IMR-90 (cell line): Measurements from ENCODE around the gene NXPE3. TPM values are rescaled to one million over a fixed set of nuclear protein-coding genes. Genes with fewer than 3 reads are reported as not detected.

Experiments
- ATAC-seq: fragments of 200-7000 bp; cut with Tn5 transposase; 2 replicates; pipeline ENCODE4 v1.9.1; 2020; ENCODE audit warnings: low read depth, mild to moderate bottlenecking, moderate library complexity
- BruUV-seq: library from RNA; stranded (reverse); fragments of 400-500 nt; replicated peaks from 2 replicates; lab custom pipeline; 2021; lab: Mats Ljungman, UMichigan
- CTCF ChIA-PET: fragments of 300-600 bp; formaldehyde crosslinking; extraction: SDS; loops from one replicate; lab custom pipeline; 2021; ENCODE audit warnings: antibody characterized with exemption; lab: Yijun Ruan, JAX
- POLR2A ChIA-PET: fragments of 300-600 bp; sonication (Branson Sonifier 250); formaldehyde crosslinking; loops from one replicate; lab custom pipeline; 2022; ENCODE audit warnings: antibody characterized with exemption; ENCODE audit not compliant: unreplicated experiment; lab: Charles Lee
- DNase-seq: peaks from one replicate; pipeline ENCODE4 v3.0.0; 2013
- H2AFZ ChIP-seq: replicated peaks from 2 replicates; pipeline ENCODE3; 2013; ENCODE audit warnings: low read length, mild to moderate bottlenecking; ENCODE audit not compliant: poor library complexity
- H2AK5ac ChIP-seq: 2 replicates; pipeline ENCODE4 v1.6.1; 2013; ENCODE audit warnings: low read depth, low read length, inconsistent platforms
- H2AK9ac ChIP-seq: replicated peaks from 2 replicates; pipeline ENCODE3; 2013; ENCODE audit warnings: mild to moderate bottlenecking, low read depth, low read length, moderate library complexity; ENCODE audit not compliant: poor library complexity
- H2BK120ac ChIP-seq: 2 replicates; pipeline ENCODE4 v1.6.1; 2013; ENCODE audit warnings: low read depth, low read length, inconsistent platforms
- H2BK15ac ChIP-seq: 3 replicates; pipeline ENCODE4 v1.6.1; 2013; ENCODE audit warnings: low read depth, low read length, inconsistent platforms
- H2BK20ac ChIP-seq: 2 replicates; pipeline ENCODE4 v1.6.1; 2013; ENCODE audit warnings: low read depth, mild to moderate bottlenecking, inconsistent platforms, low read length, moderate library complexity
- H2BK5ac ChIP-seq: 2 replicates; pipeline ENCODE4 v1.6.1; 2013; ENCODE audit warnings: mild to moderate bottlenecking, low read depth, low read length, inconsistent platforms; ENCODE audit not compliant: poor library complexity, severe bottlenecking
- H3K14ac ChIP-seq: replicated peaks from 2 replicates; pipeline ENCODE4 v1.6.1; 2013; ENCODE audit warnings: low read depth, low read length, inconsistent platforms
- H3K18ac ChIP-seq: 2 replicates; pipeline ENCODE4 v1.6.1; 2013; ENCODE audit warnings: low read depth, low read length, control low read depth
- H3K23ac ChIP-seq: 2 replicates; pipeline ENCODE4 v1.6.1; 2013; ENCODE audit warnings: low read depth, low read length, inconsistent platforms
- H3K27ac ChIP-seq: 2 replicates; pipeline ENCODE4 v1.5.1; 2013; ENCODE audit warnings: mild to moderate bottlenecking, control low read depth, low read length; ENCODE audit not compliant: insufficient read depth
- H3K27me3 ChIP-seq: 2 replicates; pipeline ENCODE4 v1.6.1; 2013; ENCODE audit warnings: low read length; ENCODE audit not compliant: control insufficient read depth, insufficient read depth
- H3K36me3 ChIP-seq: 2 replicates; pipeline ENCODE4 v1.6.1; 2013; ENCODE audit warnings: low read length, mixed read lengths; ENCODE audit not compliant: control insufficient read depth, insufficient read depth
- H3K4ac ChIP-seq: 2 replicates; pipeline ENCODE4 v1.6.1; 2013; ENCODE audit warnings: low read depth, low read length, inconsistent platforms
- H3K4me1 ChIP-seq: 2 replicates; pipeline ENCODE4 v1.6.1; 2013; ENCODE audit warnings: low read length, mixed read lengths; ENCODE audit not compliant: control insufficient read depth, insufficient read depth
- H3K4me2 ChIP-seq: 2 replicates; pipeline ENCODE4 v1.6.1; 2013; ENCODE audit warnings: low read depth, mild to moderate bottlenecking, control low read depth, low read length, moderate library complexity
- H3K4me3 ChIP-seq: 2 replicates; pipeline ENCODE4 v1.5.1; 2013; ENCODE audit warnings: low read depth, mild to moderate bottlenecking, control low read depth, low read length, moderate library complexity; ENCODE audit not compliant: insufficient read depth
- H3K56ac ChIP-seq: 2 replicates; pipeline ENCODE4 v1.6.1; 2013; ENCODE audit warnings: low read length, inconsistent platforms; ENCODE audit not compliant: insufficient read depth; ENCODE audit errors: extremely low read depth
- H3K79me1 ChIP-seq, 2 experiments: 2 replicates each; pipeline ENCODE4 v1.6.1; 2013; ENCODE audit warnings: low read length in 2 of 2, inconsistent platforms in 1 of 2, low read depth in 1 of 2
- H3K9ac ChIP-seq: 2 replicates; pipeline ENCODE4 v1.6.1; 2013; ENCODE audit warnings: low read depth, low read length, control low read depth
- H3K9me1 ChIP-seq: 2 replicates; pipeline ENCODE4 v1.6.1; 2013; ENCODE audit warnings: low read length, inconsistent platforms; ENCODE audit not compliant: insufficient read depth
- H3K9me3 ChIP-seq: 2 replicates; pipeline ENCODE4 v1.6.1; 2013; ENCODE audit warnings: low read length; ENCODE audit not compliant: control insufficient read depth, insufficient read depth
- H4K20me1 ChIP-seq: 2 replicates; pipeline ENCODE4 v1.6.1; 2013; ENCODE audit warnings: low read length, inconsistent platforms; ENCODE audit not compliant: insufficient read depth
- H4K5ac ChIP-seq: 2 replicates; pipeline ENCODE4 v1.6.1; 2013; ENCODE audit warnings: mild to moderate bottlenecking, low read depth, low read length, control low read depth
- H4K8ac ChIP-seq, 2 experiments: 2 replicates each; pipeline ENCODE4 v1.6.1; 2013; ENCODE audit warnings: low read depth in 2 of 2, low read length in 2 of 2, control low read depth in 1 of 2, inconsistent platforms in 1 of 2
- H4K91ac ChIP-seq: 2 replicates; pipeline ENCODE4 v1.6.1; 2013; ENCODE audit warnings: low read depth, low read length, inconsistent platforms; ENCODE audit not compliant: insufficient read depth
- BHLHE40 ChIP-seq: fragments of 150-350 bp; IDR thresholded peaks from 2 replicates; pipeline ENCODE4 v1.6.1; 2016; ENCODE audit warnings: mild to moderate bottlenecking, low read depth, low read length
- CEBPB ChIP-seq: IDR thresholded peaks from 2 replicates; pipeline ENCODE4 v1.6.1; 2012; ENCODE audit warnings: low read depth, low read length, improper control_type of control experiment
- CHD1 ChIP-seq: IDR thresholded peaks from 2 replicates; pipeline ENCODE4 v1.6.1; 2012; ENCODE audit warnings: low read depth, low read length, improper control_type of control experiment
- FOS ChIP-seq: fragments of 150-350 bp; IDR thresholded peaks from 2 replicates; pipeline ENCODE4 v1.6.1; 2016; ENCODE audit warnings: low read depth, low read length
- MAFK ChIP-seq: IDR thresholded peaks from 2 replicates; pipeline ENCODE4 v1.6.1; 2012; ENCODE audit warnings: low read depth, low read length, improper control_type of control experiment
- MAZ ChIP-seq: IDR thresholded peaks from 2 replicates; pipeline ENCODE4 v1.6.1; 2012; ENCODE audit warnings: low read depth, mild to moderate bottlenecking, low read length, improper control_type of control experiment, moderate library complexity, borderline replicate concordance
- MXI1 ChIP-seq: IDR thresholded peaks from 2 replicates; pipeline ENCODE4 v1.6.1; 2012; ENCODE audit warnings: low read depth, mild to moderate bottlenecking, low read length, moderate library complexity, borderline replicate concordance
- NFE2L2 ChIP-seq: fragments of 150-350 bp; IDR thresholded peaks from 2 replicates; pipeline ENCODE4 v1.6.1; 2016; ENCODE audit warnings: low read depth, mild to moderate bottlenecking, low read length
- POLR2A ChIP-seq: IDR thresholded peaks from 2 replicates; pipeline ENCODE4 v1.6.1; 2012; ENCODE audit warnings: mild to moderate bottlenecking, low read depth, low read length
- RAD21 ChIP-seq: IDR thresholded peaks from 2 replicates; pipeline ENCODE4 v1.6.1; 2012; ENCODE audit warnings: low read length, improper control_type of control experiment
- RCOR1 ChIP-seq: IDR thresholded peaks from 2 replicates; pipeline ENCODE4 v1.6.1; 2012; ENCODE audit warnings: mild to moderate bottlenecking, low read length, improper control_type of control experiment; ENCODE audit not compliant: insufficient replicate concordance
- RFX5 ChIP-seq: IDR thresholded peaks from 2 replicates; pipeline ENCODE4 v1.8.0; 2012; ENCODE audit warnings: low read depth, mild to moderate bottlenecking, low read length, moderate library complexity
- SMC3 ChIP-seq: fragments of 150-350 bp; IDR thresholded peaks from 2 replicates; pipeline ENCODE4 v1.6.1; 2016; ENCODE audit warnings: low read depth, mild to moderate bottlenecking, antibody characterized with exemption, low read length, moderate library complexity
- WGBS, 2 experiments: methylation state at CpG; one replicate each; pipeline versions ENCODE4 v1.1.5 to v1.1.7; 2013; ENCODE audit warnings: missing lambda C conversion rate in 2 of 2; ENCODE audit not compliant: insufficient read length in 1 of 2; ENCODE audit errors: extremely low coverage in 2 of 2; 5-methylcytosine and 5-hydroxymethylcytosine counted together
- dilution Hi-C: fragments of 300-500 bp; cut with HindIII; formaldehyde crosslinking; loops from one replicate; pipeline ENCODE4 v1.14.3; 2018; ENCODE audit warnings: low sequenced_read_pairs; ENCODE audit not compliant: unreplicated experiment
- in situ Hi-C: fragments of 300-500 bp; cut with MboI; formaldehyde crosslinking; loops from 3 replicates; pipeline ENCODE4 v1.14.3; 2019; ENCODE audit warnings: low sequenced_read_pairs, inconsistent platforms, mixed read lengths
- intact Hi-C: fragments of 100-400 bp; cut with micrococcal nuclease; formaldehyde crosslinking; loops from 2 replicates; pipeline ENCODE4 v1.10.0; 2022
- polyA plus RNA-seq, 3 experiments: library from polyadenylated mRNA; depleted of rRNA; stranded (reverse); fragments of >200 nt; gene quantifications; 2 replicates each; pipeline ENCODE4 v1.2.3, GENCODE V29; 2012; ENCODE audit warnings: low replicate concordance in 1 of 3
- total RNA-seq: library from RNA; depleted of rRNA; stranded (reverse); fragments of >200 nt; gene quantifications from 2 replicates; pipeline ENCODE4 v1.2.3, GENCODE V29; 2012
- TF ChIP-seq, protein P1 (sequence below): fragments of 150-350 bp; IDR thresholded peaks from 2 replicates; pipeline ENCODE4 v1.6.1; 2016; ENCODE audit warnings: low read depth, mild to moderate bottlenecking, low read length, moderate library complexity, borderline replicate concordance
- TF ChIP-seq, protein P2 (sequence below): conservative IDR thresholded peaks from 2 replicates; pipeline ENCODE4 v1.5.1; 2012; ENCODE audit warnings: mild to moderate bottlenecking, low read depth, low read length, improper control_type of control experiment
- TF ChIP-seq, protein P3 (sequence below): fragments of 150-350 bp; IDR thresholded peaks from 2 replicates; pipeline ENCODE4 v1.6.1; 2017; ENCODE audit warnings: mild to moderate bottlenecking, antibody characterized with exemption, low read length, low read depth

NXPE3 gene
- total and polyA plus RNA-seq, 2 of the 4 experiments (the other 2 are of a cell fraction): 20.0 to 23.8 TPM

DNA sequence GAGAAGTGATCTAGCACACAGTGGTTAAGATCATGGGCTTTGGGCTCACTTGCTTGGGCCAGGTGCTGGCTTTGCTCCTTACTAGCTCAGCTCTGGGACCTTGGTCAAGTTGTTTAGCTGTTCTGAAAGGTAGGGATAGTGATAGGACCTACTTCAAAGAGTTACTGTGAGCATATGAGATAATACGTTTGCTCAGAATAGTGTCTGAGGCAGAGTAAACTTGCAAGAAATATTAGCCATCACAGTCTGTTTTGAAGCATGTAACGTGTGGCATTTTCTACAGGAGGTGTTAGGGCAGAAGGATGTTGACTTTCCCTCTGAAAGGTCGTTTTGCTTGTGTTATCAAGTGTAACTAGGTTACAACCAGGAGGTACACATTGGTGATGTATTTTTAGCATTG, 35.8 kb downstream of the NXPE3 start:
- TF ChIP-seq, protein P1, sequence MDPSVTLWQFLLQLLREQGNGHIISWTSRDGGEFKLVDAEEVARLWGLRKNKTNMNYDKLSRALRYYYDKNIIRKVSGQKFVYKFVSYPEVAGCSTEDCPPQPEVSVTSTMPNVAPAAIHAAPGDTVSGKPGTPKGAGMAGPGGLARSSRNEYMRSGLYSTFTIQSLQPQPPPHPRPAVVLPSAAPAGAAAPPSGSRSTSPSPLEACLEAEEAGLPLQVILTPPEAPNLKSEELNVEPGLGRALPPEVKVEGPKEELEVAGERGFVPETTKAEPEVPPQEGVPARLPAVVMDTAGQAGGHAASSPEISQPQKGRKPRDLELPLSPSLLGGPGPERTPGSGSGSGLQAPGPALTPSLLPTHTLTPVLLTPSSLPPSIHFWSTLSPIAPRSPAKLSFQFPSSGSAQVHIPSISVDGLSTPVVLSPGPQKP: no peak
- TF ChIP-seq MAFK (no peak), MXI1 (no peak), CEBPB (no peak), RAD21 (no peak), NFE2L2 (no peak), SMC3 (no peak), RCOR1 (no peak), CHD1 (no peak), FOS (no peak), RFX5 (no peak), POLR2A (no peak), BHLHE40 (no peak), MAZ (no peak)
- TF ChIP-seq, protein P2, sequence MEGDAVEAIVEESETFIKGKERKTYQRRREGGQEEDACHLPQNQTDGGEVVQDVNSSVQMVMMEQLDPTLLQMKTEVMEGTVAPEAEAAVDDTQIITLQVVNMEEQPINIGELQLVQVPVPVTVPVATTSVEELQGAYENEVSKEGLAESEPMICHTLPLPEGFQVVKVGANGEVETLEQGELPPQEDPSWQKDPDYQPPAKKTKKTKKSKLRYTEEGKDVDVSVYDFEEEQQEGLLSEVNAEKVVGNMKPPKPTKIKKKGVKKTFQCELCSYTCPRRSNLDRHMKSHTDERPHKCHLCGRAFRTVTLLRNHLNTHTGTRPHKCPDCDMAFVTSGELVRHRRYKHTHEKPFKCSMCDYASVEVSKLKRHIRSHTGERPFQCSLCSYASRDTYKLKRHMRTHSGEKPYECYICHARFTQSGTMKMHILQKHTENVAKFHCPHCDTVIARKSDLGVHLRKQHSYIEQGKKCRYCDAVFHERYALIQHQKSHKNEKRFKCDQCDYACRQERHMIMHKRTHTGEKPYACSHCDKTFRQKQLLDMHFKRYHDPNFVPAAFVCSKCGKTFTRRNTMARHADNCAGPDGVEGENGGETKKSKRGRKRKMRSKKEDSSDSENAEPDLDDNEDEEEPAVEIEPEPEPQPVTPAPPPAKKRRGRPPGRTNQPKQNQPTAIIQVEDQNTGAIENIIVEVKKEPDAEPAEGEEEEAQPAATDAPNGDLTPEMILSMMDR: no peak
- TF ChIP-seq, protein P3, sequence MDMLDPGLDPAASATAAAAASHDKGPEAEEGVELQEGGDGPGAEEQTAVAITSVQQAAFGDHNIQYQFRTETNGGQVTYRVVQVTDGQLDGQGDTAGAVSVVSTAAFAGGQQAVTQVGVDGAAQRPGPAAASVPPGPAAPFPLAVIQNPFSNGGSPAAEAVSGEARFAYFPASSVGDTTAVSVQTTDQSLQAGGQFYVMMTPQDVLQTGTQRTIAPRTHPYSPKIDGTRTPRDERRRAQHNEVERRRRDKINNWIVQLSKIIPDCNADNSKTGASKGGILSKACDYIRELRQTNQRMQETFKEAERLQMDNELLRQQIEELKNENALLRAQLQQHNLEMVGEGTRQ: no peak
- H4K5ac ChIP-seq: no peak overlapping the region
- peak overlapping the region; percentile 7; the same call in 1 of the 2 replicates for H3K18ac ChIP-seq
- H3K9ac ChIP-seq: no peak overlapping the region
- 95% methylated on average over 2 of the region's 3 CpGs; no CpG with 5 or more reads in 1 of the 2 experiments for WGBS, 2 experiments
- H2BK120ac ChIP-seq: no peak overlapping the region; the same call in 1 of the 2 replicates
- no peaks in the 10 kb centered on the region for H3K9me1 ChIP-seq
- H3K27ac ChIP-seq: no peak overlapping the region
- in situ Hi-C loops (loop anchor here (5.0 kb wide), 1 partner anchor 412 kb away; no protein-coding TSS in a partner anchor), intact Hi-C loops (loop anchor here (5.0 kb wide), 1 partner anchor 37 kb away; no protein-coding TSS in a partner anchor), dilution Hi-C loops (no loop called here)
- no peak overlapping the region for H3K4ac ChIP-seq
- ChIA-PET CTCF (interaction anchor here (0.8 to 1.4 kb wide), 3 partner anchors 14 to 414 kb away, joined by 3 to 13 read pairs (median 9); no protein-coding TSS in a partner anchor), POLR2A (no interaction called here)
- no peak overlapping the region for H3K4me3 ChIP-seq
- no peak for DNase-seq
- H3K79me1 ChIP-seq: peaks cover 4 to 12% of the 10 kb centered on the region in 2 experiments; a peak in 3 of 4 replicates
- no peak overlapping the region for H3K56ac ChIP-seq
- peak overlapping the region; percentile 29; the same call in 1 of the 2 replicates for H2BK20ac ChIP-seq
- H2AK5ac ChIP-seq: peak overlapping the region; percentile 27; the same call in 1 of the 2 replicates
- no TSS peak for BruUV-seq
- peaks cover 4% of the 10 kb centered on the region for H3K36me3 ChIP-seq
- H3K27me3 ChIP-seq: no peaks in the 10 kb centered on the region
- H3K9me3 ChIP-seq: no peaks in the 10 kb centered on the region
- no peak overlapping the region for H3K14ac ChIP-seq
- H4K20me1 ChIP-seq: no peaks in the 10 kb centered on the region
- no peak overlapping the region for H2BK5ac ChIP-seq
- H3K4me2 ChIP-seq: no peak overlapping the region
- H4K8ac ChIP-seq: no peak overlapping the region
- no peak overlapping the region for H2AFZ ChIP-seq
- no peak for ATAC-seq
- 0 out of 3 replicates have a peak overlapping the region, but pooled peaks have one; percentile 25 for H2BK15ac ChIP-seq
- H3K4me1 ChIP-seq: no peaks in the 10 kb centered on the region; the same call in 1 of the 2 replicates
- no peak overlapping the region for H4K91ac ChIP-seq
- peak overlapping the region; percentile 71; the same call in 1 of the 2 replicates for H3K23ac ChIP-seq
- no peak overlapping the region for H2AK9ac ChIP-seq
